Type B pancreatic cell (in vitro differentiated cells): Measurements from ENCODE around the gene MRPL24. TPM values are rescaled to one million over a fixed set of nuclear protein-coding genes. Genes with fewer than 3 reads are reported as not detected.

Experiments
- DNase-seq: peaks from one replicate; pipeline ENCODE4 v3.0.0; 2021; ENCODE audit warnings: mixed read lengths; ENCODE audit not compliant: unreplicated experiment; ENCODE audit errors: extremely low spot score
- H3K27ac Mint-ChIP-seq: 2 replicates; pipeline ENCODE4 v1.8.0; 2021; ENCODE audit warnings: mild to moderate bottlenecking, mixed read lengths
- H3K27me3 Mint-ChIP-seq: 2 replicates; pipeline ENCODE4 v1.8.0; 2021; ENCODE audit warnings: mixed read lengths
- H3K36me3 Mint-ChIP-seq: 2 replicates; pipeline ENCODE4 v1.8.0; 2021; ENCODE audit warnings: mixed read lengths
- H3K4me1 Mint-ChIP-seq: one replicate; pipeline ENCODE4 v1.8.0; 2021; ENCODE audit warnings: mixed read lengths; ENCODE audit not compliant: unreplicated experiment
- H3K4me3 Mint-ChIP-seq: 2 replicates; pipeline ENCODE4 v1.8.0; 2021; ENCODE audit warnings: mild to moderate bottlenecking, mixed read lengths
- H3K9me3 Mint-ChIP-seq: 2 replicates; pipeline ENCODE4 v1.8.0; 2021; ENCODE audit warnings: mixed read lengths
- CTCF ChIP-seq: fragments of 200-600 bp; sonication (generic); conservative IDR thresholded peaks from 2 replicates; pipeline ENCODE4 v1.5.0; 2021; ENCODE audit warnings: antibody characterized with exemption, mild to moderate bottlenecking
- total RNA-seq: library from RNA; stranded (reverse); gene quantifications from 2 replicates; pipeline ENCODE4 v1.2.1, GENCODE V29; 2021; ENCODE audit warnings: low replicate concordance

The MRPL24 gene
- total RNA-seq, 1 donor from 2014 or later: 58.6 TPM

- DNase-seq: no peak
- Mint-ChIP-seq H3K4me1 (peaks cover 55% of the 10 kb centered on the region), H3K36me3 (peaks cover 12% of the 10 kb centered on the region), H3K27ac (peak overlapping the region; percentile 99), H3K27me3 (no peaks in the 10 kb centered on the region), H3K9me3 (no peaks in the 10 kb centered on the region), H3K4me3 (peak overlapping the region; percentile 95)
- TF ChIP-seq CTCF: no peak
Observed at GRCh38 chr1:156744786-156745419, 4.0 kb upstream of the MRPL24 start.

DNA sequence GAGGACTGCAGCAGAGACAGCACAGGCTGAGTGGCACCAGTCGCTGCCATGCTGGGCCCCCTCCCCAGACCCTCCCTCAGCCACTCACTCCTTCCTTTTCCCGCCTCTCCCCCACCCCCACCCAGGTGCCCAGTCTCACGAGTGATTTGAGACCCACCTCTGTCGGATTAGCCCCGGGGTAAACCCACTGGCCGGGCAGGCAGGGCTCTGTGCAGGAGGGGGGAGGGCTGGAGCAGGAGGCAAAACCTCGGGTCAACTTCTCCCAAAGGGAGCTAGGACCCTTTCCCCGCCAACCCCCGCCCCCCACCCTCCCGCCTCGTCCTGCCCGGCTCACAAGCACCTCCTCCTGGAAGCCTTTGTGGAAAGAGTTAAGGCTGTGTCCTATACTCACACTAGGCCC lies 3.5 kb upstream of the MRPL24 start:
- Mint-ChIP-seq H3K27me3 (no peaks in the 10 kb centered on the region), H3K4me1 (peaks cover 54% of the 10 kb centered on the region), H3K4me3 (no peak overlapping the region), H3K27ac (no peak overlapping the region), H3K9me3 (no peaks in the 10 kb centered on the region), H3K36me3 (peaks cover 12% of the 10 kb centered on the region)
- DNase-seq: no peak
- TF ChIP-seq CTCF: no peak

DNA sequence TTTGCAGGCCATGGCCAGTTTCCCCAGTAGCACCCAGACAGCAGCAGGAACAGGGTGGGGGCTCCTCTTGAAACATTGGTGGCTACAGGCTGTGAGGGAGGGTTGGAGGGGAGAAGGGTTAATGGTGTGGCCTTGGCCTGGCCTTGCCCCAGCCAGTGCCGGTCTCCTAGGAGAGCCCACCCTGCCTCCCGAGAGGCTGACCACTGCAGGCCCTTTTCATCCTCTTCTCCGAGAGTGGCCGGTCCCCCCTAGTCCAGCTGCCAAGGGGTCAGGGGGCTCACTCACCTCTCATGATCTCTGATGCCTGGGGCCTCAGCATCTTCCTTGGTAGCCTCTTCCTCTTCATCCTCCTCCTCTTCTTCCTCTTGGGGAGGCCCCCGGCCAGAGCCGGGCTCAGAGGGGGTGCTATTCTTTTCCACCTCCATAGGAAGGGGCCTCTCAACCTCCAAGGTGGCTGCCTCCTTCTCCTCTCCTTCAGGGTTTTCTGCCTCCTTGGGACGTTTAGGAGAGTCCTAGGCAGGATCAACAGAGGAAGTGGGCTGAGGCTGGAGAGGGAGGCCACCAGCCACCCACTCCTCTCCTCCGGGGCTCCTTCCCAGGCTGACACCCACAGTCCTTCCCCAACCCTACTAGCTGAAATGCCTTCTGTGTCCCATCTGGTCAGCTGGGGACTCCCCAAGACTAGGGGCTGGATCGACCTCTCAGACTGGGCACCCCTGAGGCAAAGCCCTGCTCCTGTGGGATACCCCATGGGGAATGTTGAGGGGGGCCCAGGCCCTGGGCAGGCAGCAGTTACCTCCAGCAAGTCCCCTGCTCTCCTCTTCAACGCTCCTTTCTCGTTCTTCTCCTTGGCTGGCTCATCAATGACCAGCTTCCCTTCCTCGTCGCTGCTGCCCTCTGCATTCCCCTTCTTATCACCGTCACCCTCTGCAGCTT lies 2.7 kb upstream of the MRPL24 start:
- no peak for TF ChIP-seq CTCF
- DNase-seq: no peak
- no peaks in the 10 kb centered on the region for H3K27me3 Mint-ChIP-seq
- H3K36me3 Mint-ChIP-seq: peaks cover 15% of the 10 kb centered on the region
- H3K4me3 Mint-ChIP-seq: no peak overlapping the region
- H3K27ac Mint-ChIP-seq: peak overlapping the region; percentile 23
- peaks cover 50% of the 10 kb centered on the region for H3K4me1 Mint-ChIP-seq
- H3K9me3 Mint-ChIP-seq: no peaks in the 10 kb centered on the region

GRCh38 chr1:156742801-156743200 lies 1.9 kb upstream of the MRPL24 start:
- H3K27me3 Mint-ChIP-seq: no peaks in the 10 kb centered on the region
- peaks cover 46% of the 10 kb centered on the region for H3K4me1 Mint-ChIP-seq
- H3K36me3 Mint-ChIP-seq: peaks cover 18% of the 10 kb centered on the region
- DNase-seq: no peak
- H3K27ac Mint-ChIP-seq: peak overlapping the region; percentile 96
- H3K4me3 Mint-ChIP-seq: no peak overlapping the region
- TF ChIP-seq CTCF: no peak
- H3K9me3 Mint-ChIP-seq: no peaks in the 10 kb centered on the region

DNA sequence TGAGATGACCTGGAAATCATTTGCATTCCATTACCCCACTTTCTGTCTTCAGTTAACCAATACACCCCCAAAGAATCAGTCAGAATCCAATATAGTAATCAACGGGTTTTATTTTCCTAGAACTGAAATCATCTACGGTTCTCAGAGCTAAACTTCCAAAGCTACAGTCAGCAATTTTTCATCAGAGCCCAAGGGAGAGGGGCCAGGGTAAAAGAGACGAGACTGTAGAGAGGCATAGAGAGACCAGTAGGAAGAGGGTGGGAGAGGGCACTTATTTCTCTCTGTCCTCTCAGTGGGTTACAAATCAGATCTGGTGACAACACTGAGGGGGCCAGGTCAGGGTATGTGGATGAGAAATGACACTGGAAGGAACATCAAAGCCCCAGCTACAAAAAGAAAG lies 1.1 kb upstream of the MRPL24 start:
- Mint-ChIP-seq H3K4me3 (peak overlapping the region; percentile 46), H3K27me3 (no peaks in the 10 kb centered on the region), H3K9me3 (no peaks in the 10 kb centered on the region), H3K27ac (peak overlapping the region; percentile 96), H3K4me1 (peaks cover 41% of the 10 kb centered on the region), H3K36me3 (peaks cover 18% of the 10 kb centered on the region)
- no peak for DNase-seq
- TF ChIP-seq CTCF: no peak
